ENCODE measurements around the gene BAK1.
"Not testable (repeated sequence)": the region's sequence is repeated elsewhere in the genome, so short reads cannot be mapped to it uniquely, and the experiment has no call there.

BAK1 gene

DNA sequence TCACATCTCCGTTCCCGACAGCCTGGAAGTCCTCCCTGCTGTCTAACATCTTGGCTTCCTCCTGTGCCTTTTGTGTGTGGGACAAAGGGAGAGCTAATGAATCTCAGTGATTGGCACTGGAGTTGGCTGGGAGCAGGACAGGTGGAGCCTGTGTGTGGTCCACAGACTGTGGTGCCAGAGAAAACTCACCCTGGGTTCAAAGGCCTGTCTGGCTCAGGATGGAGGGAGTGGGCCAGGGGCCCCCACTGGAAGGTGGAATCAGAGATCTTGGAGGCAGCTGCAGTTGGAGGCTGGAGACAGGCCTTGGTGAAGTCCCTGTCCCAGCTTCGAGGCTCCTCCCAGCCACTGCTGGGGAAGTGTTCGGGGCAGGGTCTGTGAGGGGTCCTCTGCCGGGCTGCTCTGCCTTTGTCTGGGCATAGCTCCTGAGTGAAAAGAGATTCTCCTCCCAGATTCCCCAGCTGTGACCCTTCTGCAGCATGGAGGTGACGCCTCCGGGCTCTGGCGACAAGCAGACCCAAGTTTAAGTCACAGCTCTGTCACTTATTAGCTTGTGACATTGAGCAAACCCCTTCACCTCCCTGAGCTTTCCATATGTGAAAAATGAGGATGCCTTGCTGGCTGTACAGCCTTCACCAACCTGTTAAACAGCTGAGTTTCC, 27.2 kb upstream of the BAK1 start:
- DNase-seq: no peak

DNA sequence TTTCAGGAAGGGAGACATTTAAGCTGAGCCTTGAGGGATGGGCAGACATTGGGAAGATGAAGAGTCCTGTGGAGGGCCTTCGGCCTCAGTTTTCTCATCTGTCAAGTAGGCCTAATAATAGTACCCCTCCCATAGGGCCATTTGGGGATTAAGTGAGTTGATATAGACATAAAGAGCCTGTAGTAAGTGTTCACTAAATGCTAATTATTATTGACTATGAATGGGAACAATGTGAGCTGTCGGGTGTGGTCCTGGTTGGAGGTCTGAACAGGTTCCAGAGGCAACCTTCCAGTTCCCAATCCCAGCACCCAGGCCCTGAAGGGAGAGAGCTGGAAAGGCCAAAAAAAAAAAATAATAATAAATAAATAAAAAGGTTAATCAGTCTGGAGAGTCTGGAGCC, 26.6 kb upstream of the BAK1 start:
- DNase-seq: no peak

DNA sequence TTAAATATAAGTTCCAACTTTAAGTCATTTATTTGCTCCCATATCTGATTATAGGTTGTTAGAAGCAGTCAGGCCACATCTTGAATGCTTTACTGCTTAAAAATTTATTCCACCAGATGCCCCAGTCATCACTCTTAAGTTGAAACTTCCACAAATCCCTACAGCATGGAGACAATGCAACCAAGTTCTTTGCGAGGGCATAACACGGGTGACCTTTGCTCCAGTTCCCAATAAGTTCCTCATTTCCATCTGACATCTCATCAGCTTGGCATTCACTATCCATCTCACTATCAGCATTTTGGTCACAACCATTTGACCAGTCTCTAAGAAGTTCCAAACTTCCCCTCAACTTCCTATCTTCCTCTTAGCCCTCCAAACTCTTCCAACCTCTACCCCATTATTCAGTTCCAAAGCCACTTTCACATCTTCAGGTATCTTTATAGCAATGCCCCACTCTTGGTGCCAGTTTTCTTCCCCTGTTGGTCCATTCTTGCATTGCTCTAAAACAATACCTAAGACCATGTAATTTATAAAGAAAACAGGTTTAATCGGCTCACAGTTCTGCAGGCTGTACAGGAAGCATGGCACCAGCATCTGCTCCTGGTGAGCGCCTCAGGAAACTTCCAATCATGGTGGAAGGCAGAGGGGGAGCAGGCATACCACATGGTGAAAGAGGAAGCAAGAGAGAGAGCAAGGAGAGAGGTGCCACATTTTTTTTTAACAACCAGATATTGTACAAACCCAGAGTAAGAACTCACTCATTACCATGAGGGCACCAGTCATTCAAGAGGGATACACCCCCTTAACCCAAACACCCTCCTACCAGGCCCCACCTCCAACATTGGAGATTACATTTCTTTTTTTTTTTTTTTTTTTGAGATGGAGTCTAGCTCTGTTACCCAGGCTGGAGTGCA, 25.1 kb upstream of the BAK1 start:
- DNase-seq: no peak

DNA sequence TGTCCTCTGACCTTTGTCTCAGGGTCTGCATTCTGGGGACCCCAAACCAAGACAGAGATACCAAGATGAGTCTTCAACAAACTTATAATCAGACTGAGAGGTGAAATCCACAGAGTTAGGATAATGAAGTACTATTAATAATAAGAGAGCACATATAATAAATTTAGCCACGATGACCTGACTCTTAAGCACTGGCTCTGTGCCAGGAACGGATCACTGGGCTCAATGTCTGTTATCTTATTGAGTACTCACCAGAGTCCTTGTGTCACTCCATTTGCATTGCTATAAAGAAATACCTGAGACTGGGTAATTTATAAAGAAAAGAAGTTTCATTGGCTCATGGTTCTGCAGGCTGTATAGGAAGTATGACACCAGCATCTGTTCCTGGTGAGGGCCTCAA, 22.1 kb upstream of the BAK1 start:
- no peak for DNase-seq

DNA sequence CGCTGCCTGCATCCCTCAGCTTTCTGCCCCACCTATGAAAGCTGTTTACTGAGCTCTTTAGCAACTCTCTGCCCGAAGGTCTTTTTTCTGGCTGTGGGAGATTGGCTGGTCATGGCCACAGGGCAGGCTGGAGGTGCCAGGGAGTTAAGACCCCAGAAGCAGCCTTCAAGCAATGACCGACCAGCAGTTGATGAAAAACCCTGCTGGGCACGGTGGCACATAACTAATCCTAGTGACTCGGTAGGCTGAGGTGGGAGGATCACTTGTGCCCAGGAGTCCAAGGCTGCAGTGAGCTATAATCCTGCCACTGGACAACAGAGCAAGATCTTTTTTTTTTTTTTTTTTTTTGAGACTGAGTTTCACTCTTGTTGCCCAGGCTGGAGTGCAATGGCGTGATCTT, 20.7 kb upstream of the BAK1 start:
- DNase-seq: no peak

DNA sequence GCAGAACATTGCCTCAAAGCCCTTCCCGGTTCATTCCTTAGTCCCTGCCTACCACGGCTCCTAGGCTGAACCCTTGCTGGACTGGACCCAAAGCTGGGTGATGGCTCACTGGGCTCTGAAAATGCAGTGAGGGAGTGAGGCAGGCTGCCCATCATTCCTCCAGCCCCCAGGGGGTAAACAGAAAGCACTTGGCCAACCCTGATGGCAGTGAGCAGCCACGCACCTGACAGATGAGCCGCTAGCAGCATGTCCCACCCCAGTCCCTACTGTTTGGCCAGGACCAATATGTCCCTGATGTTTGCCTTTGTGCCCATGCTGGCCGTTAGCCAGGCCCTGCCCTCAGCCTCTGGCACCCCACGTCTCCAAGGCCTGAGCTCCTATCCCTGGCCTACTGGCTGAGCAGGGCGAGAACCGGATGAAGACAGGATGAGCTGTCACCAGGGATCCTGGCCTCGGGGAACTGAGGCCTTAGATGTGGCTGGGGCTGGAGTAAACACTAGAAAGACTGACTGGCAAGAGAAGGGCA, 19.4 kb upstream of the BAK1 start:
- no peak for DNase-seq

DNA sequence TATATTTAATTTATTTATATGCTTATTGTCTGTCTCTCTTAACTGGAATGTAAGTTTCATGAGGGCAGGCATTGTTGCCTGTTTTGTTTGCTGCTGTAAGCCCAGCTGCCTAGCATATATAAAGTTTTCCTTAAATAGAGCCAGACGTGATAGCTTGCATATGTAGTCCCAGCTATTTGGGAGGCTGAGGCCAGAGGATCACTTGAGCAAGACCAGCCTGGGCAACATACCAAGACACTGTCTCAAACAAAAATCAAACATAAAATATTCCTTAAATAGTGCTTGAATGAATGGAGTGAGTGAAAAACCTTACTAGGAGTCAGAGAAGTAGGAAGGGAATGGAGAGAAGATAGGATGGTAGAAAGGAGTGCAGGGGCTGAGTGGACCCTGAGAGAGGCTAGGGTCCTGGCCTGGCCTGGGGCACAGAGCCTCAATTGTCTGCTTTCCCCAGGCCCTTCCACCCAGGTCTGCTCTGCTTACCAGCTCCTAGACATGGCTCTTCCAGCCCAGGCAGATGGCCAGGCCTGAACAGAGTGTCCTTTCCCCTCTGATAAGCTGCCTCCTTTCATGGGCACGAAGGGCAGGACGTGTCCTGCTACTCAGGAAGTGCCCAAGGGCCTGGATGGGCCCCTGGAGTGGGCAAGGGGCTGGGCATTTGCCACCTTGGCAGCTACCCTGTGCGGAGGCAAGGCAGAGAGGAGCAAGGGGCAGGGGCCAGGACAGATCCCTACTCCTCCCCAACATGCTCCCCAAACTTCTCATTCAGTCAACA, 17.7 kb upstream of the BAK1 start:
- no peak for DNase-seq

DNA sequence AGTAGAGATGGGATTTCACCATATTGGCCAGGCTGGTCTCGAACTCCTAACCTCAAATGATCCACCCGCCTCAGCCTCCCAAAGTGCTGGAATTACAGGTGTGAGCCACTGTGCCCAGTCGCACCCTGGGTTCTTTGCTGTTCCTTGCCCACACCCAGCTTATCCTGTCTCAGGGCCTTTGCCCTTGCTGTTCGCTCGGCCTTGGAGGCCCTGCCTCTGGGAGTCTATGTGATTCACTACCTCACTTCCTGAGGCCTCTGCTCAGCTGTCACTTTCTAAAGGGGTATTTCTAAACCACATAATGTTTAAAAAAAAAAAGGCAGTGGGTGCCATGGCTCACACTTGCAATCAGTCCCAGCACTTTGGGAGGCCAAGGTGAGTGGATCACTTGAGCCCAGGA, 16.8 kb upstream of the BAK1 start:
- not testable (repeated sequence) for DNase-seq

DNA sequence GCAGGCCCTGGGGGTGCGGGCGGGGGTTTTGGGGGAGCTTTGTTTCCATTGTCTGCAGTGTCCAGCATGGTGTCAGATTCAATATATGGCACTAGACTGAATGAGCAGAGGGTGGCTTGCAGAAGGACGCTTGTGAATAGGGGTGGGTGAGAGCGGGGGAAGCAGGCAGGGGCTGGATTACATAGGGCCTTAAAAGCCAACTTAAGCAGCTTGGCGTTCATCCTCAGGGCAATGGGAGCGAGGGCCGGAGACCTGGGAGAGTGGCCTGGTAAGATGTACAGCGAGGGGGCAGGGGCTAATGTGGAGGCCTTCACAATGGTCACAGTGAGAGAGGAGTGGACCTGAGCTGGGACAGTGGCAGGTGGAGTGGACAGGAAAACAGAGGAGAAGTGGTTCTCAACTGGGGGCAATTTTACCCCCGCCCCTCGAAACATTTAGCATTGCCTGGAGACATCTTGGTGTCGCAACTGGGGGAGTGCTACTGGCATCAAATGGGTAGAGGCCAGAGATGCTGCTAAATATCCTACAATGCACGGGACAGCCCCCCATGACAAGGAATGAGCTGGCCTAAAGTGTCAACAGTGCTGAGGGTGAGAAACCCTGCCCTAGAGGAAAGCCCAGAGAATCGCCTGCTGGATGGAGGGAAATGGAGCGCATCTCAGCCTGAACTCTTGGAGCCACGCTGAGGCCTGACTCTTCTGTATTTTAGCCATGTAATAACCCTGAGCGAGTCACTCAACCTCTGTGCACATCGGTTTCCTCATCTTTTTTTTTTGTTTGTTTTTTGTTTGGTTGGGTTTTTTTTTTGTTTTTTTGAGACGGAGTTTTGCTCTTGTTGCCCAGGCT, 15.1 kb upstream of the BAK1 start:
- no peak for DNase-seq

DNA sequence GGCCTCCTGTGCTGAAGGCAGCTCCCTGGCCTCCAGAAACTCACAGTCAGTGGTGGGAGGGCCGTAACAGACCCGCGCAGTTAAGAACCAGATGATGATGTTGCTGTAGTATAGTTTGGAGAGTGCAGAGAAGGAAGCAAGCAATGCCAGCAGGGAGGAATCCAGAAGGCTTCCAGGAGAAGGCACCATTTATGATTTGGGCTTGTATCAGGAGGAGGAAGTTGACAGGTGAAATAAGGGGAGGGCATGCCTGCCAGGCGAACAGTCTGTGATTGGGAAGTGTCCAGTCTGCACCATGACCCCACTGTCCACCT, 13.3 kb upstream of the BAK1 start:
- no peak for DNase-seq

DNA sequence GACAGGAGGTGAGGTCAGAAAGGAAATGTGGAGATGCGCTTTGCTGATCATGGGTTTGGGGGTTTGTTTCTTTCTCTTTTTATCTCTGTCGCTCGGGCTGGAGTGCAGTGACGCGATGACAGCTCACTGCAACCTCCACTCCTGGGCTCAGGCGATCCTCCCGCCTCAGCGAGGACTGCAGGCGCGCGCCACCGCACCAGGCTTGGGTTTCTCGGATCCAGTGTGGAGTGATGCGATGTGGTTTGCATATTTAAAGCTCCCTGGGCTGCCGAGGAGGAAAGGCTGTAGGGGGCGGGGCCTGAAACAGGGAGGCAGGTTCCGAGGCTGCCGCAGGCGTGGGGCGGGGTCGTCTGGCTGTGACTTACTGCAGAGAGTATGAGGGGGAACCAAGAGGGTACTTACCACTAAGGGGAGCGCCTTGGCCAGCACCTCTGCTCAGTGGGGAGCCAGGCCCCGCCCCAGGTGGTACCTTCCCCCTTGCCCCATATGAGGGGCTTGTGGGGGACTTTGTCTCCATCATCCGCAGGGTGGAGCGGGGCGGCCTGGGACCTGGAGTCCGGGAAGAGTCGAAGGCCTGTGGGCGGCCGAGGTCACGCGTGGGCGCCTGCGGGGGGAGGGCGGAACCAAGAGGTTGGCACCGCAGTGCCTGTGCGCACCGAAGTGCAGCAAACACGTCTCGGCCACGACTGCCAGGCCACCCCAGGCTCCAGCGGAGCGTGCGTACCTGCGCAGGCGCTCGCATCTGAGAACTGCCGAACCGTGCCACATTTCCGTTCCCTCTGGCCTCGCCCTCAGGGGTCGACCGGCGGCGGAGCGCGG, 12.7 kb upstream of the BAK1 start:
- no peak for DNase-seq

DNA sequence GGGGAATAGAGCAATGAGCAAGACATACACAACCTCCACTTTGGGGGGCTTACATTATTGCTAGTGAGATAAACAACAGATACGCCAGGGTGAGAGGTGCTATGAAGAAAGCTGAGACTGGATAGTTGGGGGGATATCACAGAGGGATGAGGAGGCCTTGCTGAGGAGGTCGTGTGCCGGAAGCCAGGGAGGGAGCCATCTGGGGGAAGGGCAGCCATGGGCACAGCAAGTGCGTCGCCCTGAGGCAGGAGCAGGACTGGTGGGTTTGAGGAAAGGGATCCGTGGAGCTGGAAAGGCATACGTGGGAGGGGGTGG, 12.2 kb upstream of the BAK1 start:
- DNase-seq: no peak

DNA sequence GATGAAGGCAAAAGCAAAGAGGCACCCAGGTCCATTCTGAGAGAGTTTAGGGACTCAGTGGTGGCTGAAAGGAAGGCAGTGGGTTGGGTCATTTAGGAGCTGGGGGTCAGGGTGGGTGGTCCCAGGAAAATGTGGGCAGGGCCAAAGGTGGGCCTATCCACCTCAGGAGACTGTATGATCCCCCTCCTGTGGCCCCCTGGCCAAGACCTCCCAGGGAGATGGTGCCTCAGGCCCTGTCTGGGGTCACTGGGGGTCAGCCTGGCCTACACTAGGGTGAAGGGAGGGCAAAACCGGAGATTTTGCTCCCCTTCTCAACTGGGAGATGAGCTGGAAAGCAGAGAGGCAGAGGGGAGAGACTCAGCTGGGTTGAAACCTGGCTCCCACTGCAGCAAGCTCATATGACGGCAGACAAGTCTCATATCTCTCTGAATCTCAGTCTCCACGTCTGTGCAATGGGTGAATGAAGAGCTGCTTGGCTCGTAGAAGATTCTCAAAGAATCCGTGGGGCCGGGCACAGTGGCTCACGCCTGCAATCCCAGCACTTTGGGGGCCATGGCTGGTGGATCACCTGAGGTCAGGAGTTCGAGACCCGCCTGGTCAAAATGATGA, 11.5 kb upstream of the BAK1 start:
- no peak for DNase-seq

DNA sequence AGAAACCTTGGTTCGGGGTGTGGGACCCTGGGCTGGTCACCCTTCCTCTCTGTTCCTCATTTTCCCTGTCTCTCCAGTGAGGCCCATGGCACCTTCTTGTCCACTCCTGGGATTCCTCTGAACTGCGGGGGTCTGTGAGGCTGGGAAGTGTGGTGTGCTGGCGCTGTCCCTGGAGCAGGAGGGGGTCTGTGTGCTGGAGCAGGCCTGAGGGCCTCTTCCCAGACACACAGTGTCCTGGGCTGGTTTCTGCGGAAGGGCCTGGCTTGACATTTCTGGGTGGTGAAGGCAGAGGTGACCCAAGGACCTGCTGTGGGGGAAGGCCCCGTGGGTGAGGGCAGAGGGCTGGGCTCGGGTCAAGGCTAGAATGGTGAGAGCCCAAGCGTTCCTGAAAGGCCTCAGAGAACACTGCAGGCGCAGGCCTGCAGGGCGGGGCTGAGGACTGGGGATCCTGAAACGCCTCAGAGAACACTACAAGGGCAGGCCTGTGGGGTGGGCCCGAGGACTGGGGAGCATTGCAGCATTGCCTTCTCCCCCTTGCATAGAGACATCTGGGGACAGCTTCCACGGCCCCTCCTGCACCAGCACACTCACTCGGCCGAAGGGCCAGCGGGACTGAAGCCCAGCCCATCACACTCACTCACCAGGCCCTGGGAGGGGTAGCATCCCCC, 10.6 kb upstream of the BAK1 start:
- no peak for DNase-seq

DNA sequence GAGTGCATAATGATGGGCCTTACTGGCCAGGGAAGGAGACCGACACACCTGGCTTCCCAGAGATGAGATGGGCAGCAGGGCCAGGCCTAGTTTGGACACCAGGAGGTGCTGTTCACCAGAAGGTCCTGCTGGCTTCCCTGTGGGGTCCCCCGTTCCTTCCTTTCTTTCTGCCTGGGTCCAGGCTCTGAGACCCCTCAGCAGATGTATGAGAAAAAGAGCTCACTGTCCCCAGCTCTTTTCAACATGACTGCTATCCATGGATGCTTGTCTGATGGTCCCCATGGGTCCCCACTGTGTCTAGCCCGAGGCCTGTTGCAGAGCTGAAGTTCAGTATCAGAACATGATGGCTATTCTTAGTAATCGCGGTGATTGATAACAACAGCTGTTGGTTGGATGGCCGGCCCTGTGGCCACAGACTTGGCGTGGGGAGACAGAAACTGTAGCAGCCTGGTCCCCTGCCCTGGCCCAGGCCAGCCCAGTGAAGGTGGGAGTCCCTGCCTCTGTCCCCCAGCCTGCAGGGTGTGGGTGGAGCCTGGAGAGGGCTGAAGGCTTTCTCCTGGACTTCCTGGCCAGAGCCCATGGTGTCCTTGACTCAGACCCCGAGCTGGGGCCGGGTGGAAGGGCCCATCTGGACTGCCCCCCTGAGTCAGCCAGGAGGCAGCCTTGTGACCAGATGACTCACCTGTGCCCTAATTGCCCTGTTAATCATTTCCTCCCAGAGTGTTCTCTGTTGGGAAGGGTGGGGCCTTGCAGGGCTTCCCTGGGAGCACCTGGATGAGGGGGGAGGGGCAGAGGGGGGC, 9.9 kb upstream of the BAK1 start:
- peak; percentile 7 for DNase-seq

DNA sequence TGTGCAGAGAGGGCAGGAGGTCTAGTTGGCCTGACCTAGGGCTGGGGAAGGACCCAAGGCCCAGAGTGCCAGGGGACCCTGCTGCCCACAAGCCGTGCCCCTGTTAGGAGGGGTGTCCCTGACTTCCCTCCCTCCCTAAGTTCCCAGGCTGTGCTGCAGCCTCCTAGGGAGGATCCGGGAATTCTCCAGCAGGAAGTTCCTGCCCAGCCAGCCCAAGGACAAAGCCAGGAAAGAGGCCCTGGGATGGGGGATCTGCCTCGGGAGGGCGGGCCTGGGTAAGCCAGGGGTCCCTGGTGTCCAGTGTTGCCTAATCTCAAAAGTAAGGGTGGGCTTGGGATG, 9.3 kb upstream of the BAK1 start:
- no peak for DNase-seq

DNA sequence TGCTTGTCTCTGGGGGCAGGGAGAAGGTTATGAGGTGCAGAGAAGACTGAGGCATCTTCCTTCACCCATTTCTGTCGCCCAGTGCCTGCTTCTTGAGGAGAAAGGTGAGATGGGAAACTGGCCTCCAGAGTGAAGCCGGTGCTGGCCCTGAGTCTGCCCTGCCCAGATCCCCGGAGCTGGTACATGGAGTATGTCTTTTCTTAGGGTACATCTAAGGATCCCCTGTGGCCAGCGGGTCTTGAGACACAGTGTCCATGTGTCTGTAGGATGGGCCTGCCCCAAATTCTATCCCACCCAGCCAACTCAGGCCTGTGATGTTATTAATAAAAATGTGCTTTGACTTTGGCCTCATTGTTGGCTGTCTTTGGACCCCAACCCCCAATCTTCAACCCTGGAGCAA, 8.8 kb upstream of the BAK1 start:
- no peak for DNase-seq

DNA sequence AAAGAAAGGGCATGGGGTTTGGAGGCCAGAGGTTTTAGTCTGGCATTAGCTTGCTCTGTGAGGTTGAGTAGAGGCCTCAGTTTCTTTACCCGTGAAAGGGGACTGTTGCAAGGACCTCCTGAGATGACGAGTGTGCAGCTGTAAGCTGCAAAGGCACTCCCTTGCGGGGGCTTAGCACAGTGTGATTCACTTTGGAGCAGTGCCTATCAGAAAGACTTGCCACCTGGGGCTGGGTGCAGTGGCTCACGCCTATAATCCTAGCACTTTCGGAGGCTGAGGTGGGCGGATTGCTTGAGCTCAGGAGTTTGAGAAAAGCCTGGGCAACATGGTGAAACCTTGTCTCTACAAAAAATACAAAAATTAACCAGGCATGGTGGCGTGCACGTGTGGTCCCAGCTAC, 7.5 kb upstream of the BAK1 start:
- DNase-seq: no peak

DNA sequence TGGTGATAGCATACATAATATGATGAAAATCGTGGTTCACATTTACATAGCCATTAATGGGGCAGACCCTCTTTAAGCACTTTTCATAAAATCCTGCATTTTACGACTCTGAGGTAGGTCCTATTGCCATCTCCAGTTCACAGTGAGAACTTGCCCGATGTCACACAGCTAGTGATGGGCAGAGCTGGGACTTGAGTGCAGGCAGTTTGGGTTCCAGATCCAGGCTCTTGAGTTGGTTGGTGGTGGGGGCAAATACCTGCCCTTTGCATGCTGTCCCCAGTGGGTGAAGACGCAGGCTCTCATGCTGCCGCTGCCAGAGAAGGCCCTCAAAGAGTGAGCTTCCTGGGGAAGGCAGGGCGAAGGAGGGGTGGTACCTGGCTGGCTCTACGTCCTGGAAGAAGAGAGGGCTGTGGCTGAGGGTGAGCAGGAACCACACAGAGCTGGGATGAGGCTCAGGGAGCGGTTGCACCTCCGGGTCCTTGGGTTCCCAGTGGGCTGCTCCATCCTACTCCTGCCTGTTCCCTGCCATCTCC, 6.1 kb upstream of the BAK1 start:
- DNase-seq: no peak

Measured in DMS79 (cell line).